OCI-LY7 (cell line): ENCODE results near the gene OARD1.

Source experiments
- CTCF ChIP-seq: fragments of 200-600 bp; sonication (generic); conservative IDR thresholded peaks from 2 replicates; pipeline ENCODE4 v1.5.1; 2014; ENCODE audit warnings: mild to moderate bottlenecking, antibody characterized with exemption, low read length, moderate library complexity, mixed read lengths
- EZH2phosphoT487 ChIP-seq: fragments of 200-600 bp; sonication (generic); IDR thresholded peaks from 2 replicates; pipeline ENCODE4 v1.6.1; 2018; ENCODE audit warnings: low read depth, borderline replicate concordance, mild to moderate bottlenecking, mixed run types, antibody characterized with exemption, low read length, moderate library complexity, mixed read lengths

- TF ChIP-seq CTCF (no peak), EZH2phosphoT487 (no peak)
Measured at GRCh38 chr6:41077536-41077935, 5.4 kb upstream of the OARD1 start.
